NCI-H146 (cell line): ENCODE measurements around the gene TNFRSF18.
A peak's percentile ranks its signal among the peaks of the same experiment; 100 is the strongest.

Experiments used
- DNase-seq: peaks from one replicate; lab custom pipeline; 2025; lab: John Stamatoyannopoulos, UW

Gene TNFRSF18

DNA sequence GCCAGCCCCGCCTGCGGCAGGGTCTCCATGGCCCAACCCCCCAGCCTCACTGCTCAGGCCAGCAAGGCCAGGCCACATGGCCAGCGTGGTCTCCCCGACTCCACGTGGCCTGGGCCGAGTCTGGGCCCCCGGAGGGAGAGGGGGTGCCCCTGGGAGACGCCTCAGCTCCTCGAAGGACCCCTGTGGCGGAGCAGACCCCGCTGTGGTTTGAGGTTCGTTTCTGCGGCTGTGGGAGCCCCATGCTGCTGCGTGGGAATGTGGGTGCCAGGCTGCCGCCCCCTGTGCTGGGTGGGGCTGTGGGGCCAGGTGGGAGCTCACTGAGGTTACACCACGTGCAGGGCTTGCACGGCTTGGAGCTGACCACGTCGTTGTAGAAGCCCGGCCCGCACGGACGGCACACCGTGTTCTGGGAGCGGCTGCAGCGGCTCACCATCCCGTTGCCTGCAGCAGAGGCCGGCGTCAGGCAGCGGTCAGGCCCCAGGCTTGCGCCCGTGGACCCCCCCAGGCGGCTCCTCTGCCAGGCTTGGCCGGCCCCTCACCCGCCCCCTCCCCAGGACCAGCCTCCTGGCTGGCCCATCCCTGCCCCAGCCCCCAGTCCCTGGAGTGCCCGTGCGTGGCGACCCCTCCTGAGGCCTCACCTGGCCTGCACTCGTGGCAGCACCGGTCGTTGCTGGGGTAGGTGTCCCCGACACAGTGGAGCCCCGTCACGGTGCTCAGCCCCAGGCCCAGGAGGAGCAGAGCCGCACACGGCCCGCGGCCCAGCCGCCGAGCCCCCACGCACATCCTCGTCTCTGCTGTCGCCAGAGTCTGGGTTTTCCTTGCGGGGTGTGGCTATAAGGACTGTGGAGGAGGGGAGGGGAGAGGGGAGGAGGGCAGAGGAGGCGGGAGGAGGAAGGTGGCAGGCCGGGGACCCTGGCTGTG is 7.2 kb upstream of the TNFRSF18 start, which contains the start of gene TNFRSF4:
TNFRSF4 (minus strand) TSS at position 809 of the 921 bp plus-strand sequence; CDS start at position 783, 26 bp downstream.
- no peak for DNase-seq

DNA sequence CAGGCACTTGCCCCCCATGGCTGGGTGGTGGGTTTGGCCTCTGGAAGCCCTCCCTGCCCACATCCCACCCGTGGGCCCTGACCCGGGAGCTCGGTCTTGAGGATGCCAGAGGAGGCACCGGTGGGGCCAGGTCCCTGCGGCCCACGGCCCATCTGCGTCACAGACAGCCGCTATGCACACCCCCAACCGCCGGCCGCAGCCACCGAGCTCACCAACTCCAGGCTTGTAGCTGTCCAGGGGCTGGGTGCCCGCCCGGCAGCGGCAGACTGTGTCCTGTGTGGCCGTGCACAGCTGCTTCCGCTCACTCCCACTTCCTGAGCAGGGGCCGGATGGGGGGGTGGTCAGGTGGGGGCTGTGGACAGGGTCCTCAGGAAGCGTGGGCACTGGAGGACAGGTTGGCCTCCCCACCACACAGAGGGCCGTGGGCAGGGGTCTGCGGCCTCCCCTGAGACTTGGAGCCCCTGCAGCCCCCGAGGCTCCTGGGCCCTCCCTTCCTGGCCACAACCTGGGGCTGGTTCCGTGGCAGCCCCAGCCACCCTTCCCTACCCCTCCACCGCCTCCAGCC is 6.5 kb upstream of the TNFRSF18 start:
- DNase-seq: no peak

DNA sequence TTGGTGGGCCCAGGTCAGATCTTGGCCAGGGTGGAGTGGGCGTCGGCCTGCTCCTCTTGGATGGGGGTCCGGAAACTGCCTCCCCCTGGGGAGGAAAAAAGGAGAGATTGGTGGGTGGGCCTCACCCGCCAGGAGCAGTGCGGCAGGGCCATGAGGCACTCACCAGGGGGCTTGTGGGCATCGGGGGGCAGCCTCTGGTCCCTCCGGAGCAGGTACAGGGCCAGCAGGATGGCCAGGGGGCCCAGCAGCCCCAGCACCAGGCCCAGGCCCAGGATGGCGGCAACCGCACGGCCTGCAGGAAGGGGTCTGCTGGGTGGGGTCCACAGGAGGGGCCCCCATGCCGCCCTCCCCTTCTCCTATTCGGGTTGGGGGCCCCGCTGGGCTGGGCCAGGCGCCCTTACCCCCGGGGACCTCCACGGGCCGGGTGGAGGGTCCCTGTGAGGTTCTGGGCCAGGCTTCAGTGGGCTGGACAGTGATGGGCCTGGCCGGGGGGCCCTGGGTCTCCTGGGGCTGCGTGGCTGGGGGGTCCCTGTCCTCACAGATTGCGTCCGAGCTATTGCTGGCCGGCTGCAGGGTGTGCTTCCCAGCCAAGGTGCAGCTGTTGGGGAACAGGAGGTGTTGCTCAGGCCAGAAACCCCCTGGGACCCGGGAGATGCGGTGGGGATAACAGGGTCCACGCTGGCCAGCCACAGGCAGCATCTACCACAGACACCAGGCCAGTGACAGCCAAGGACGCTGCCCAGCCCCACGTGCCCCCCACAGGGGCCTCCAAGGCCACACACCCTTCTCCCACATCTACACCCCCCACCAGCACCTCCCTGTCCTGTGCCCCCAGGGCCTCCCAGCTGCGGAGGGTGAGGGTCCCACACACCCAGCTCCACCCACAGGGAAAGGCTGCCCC is 5.4 kb upstream of the TNFRSF18 start:
- DNase-seq: no peak

DNA sequence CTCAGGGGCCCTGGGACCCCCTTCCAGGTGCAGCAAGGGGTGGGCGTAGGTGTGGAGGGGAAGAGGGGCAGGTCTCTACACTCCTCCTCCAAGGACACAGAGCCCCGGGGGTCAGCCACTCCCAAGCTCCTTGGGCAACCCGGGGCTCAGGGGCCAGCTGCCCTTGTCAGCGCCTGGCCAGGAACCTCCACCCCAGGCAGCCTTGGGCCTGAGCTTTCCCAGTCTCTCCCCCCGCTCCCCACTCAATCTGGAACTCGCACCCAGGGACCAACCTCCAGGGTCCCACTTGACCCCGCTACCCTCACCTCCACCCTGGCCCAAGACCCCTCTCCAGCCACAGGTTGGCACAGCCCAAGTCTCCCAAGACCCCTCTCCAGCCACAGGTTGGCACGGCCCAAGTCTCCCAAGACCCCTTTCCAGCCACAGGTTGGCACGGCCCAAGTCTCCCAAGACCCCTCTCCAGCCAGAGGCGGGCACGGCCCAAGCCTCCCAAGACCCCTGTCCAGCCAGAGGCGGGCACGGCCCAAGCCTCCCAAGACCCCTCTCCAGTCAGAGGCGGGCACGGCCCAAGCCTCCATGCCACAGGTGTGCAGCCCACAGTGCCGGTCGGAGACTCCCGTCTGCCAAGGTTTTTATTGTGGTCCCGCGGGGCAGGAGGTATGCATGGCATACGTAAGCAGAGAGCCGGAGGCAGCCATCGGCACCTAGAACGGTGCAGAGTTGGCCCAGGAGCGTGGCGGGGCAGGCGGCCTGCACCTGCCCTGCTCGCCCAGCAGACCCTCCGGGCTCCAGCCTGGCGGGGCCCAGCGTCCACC is 4.5 kb upstream of the TNFRSF18 start:
- no peak for DNase-seq

DNA sequence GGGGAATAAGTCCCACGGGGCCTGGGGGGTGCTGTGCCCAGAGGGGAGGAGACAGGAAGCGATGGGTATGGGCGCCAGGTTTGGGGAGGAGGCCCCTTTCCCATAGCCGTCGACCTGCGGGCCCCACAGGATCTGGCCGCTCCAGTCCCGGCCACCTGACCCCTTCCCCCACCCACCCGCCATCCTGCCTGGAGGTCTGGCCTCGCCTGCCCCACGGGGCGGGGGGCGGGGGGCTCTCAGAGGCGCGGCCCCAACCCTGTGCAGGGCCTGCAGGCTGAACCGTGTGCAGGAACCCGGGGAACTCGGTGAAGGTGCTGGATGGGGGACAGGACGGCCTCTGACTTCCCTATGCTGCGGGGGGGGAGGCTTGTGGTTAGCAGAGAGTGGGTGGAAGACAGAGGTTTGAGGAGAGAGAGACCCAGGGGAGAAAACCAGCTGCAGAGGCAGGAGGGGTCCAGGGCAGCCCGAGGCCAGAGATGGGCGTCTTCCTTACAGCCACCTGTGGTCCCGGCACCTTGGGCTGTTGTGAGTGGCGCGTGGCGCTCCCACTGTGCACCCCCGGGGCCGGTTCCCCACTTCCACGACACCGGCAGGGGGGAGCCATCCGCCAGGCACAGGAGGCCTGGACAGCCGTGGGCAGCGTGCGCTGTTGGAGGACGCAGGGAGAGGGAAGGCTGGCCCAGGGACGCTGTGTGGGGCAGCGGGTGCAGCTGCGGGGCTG is 2.5 kb upstream of the TNFRSF18 start:
- DNase-seq: no peak

DNA sequence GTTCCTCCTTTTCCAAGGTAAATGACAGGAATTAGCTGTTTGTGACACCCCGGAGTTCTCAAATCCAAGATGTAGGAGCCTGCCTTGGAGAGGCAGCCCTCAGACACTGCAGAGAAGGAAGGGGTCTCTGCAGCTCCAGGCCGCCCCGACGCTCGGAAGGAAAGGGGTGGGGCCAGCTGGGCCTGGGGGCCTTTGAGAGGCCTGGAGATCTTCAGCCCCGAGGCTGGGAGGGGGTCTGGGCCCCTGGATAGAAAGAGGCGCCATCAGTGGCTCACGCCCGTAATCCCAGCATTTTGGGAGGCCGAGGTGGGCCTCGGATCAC is 1.1 kb upstream of the TNFRSF18 start:
- DNase-seq: no peak

DNA sequence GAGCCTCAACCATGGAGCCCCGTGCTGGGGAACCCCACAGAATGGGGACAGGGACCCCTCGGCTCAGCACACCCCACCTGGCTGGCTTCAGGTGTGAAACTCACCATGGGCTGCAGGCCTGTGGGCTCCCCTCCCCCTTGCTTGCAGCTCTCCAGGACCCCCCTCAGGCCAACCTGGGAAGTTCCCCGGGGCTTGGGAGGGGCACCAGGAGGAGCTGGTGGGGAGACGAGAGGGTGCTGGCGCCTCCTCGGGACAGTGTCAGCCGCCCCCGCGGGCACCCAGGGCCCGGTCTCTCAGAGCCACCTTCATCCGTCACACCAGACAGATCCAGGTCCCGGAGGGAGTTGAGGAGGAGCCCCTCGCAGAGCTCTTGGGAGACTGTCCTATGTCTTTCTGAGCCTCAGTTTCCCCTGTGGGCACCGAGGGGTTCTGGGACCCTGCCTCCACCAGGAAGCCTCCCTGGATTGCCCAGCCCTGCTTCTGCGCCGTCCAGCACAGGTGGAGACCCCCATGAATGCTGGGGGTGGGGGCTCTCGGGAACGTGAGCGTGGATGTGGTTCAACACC is 657 bp upstream of the TNFRSF18 start:
- no peak for DNase-seq

DNA sequence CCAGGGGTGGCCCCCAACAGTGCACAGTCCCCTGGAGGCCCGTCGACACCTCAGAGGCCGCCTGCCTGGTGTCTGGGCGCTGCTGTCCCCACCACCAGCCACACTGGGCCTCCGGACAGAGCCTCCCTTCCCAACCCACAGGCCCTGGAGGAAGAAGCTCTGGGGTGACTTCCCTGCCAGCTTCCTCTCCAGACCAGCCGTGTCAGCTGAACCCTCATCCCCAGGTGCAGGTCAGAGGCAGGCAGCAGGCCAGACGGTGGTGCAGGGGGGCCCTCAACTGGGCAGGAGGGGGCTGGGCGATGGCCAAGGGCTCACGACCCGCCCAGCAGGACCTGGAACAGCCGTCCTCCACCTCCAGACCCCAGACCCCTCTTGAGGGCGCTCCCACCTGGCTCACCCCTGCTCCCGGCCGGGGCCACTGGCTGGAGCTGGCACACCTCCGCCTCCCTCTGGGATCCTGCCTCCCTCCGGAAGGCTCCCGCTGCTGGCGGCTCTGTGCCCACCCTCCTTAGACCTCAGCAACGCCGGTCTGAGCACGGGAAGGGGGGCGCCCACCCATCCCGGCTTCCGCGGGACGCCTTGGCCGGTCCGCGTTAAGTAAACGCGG is 520 bp downstream of the TNFRSF18 start:
- no peak for DNase-seq

DNA sequence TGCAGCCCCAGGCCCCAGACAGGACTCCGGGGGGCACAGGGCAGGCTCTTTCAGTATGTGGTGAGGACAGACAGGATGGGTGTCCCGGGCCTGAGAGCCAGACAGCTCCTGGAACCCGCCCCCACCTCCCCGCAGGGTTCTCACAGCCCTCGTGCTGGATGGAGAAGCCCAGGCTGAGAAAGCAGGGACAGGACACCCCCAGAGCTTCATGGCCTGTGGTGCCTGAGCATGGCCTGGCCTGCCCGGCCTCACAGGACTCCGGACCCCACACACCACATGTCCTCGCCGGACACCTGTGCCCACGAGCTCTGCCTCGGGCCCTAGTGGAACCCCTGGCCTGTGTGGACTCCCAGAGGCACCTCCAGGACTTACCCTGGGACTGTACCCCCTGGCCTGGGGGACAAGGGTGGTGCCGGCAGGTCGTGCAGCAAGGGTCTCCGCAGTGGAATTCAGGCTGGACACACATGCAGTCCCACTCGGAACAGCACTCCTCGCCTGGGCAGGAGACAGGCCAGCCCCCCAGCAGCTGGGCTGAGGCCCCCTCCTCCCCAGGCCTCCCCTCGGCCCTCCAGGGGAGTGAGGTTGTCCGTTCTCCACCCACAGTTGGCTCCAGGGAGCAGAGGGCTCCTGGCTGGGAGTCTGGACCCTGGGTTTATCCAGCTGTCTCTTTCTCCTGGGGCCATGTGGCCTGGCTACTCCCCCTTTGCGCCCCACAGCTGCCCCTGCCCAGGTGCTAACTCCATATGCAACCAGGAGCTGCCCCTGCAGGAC is 1.2 kb downstream of the TNFRSF18 start:
- no peak for DNase-seq

DNA sequence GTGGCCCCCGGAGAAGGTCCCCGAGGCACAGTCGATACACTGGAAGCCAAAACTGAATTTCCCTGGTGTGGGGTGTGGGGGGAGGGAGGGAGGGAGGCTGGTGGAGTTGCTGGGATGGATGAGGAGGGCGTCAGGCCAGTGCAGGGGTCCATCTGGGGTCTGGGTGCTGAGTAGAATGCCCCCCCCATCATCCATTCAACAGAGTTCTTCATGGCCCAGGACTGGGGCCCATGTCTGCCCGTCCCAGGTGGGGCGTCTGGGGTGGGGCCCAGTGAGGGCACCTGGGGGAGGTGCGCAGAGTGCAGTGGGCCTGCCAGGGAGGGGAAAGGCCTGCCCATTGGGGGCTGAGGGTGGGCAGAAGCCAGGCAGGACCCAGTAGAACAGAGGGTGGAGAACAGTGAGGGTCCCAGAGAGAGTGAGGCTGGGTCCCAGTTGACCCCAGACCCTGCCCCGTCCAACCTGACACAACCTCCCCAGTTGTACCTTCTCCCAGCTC is 1.9 kb downstream of the TNFRSF18 start:
- DNase-seq: no peak

DNA sequence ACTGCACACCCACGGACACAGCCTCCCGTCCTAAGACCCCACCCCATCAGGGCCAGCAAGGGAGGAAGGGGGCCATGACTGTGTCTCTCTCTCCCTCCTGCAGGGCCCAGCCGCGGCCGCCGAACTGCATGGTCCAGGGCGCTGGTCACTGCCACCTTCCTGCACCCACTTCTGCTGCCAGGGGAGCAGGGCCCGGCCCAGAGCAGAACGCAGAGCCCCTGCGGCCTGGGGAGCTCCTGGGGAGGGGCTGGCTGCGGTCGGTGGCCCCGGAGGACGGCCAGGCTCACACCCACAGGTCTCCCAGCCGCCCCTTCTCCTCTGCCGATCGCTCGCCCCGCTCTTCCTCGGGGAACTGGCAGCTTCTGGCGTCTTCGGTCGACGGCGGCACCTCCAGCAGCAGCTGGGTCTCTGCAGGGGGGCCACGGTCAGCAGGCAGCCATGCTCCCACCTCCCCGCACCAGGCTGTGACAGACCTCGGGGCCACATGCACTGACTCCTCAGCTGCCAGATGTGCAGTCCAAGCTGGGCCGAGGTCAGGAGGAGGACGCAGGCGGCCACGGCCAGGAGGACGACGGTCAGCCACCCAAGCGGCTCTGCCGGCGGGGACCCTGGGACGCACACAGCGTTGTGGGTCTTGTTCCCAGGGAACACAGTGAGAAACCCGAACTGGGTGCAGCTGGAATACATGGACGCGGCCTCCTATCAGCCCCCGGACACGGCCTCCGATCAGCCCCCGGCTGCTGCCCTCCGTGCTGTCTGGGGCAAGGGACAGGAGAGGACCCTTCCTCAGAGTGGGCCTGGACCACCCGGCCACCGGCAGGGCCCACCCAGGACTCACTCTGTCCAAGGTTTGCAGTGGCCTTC is 2.6 kb downstream of the TNFRSF18 start:
- no peak for DNase-seq

DNA sequence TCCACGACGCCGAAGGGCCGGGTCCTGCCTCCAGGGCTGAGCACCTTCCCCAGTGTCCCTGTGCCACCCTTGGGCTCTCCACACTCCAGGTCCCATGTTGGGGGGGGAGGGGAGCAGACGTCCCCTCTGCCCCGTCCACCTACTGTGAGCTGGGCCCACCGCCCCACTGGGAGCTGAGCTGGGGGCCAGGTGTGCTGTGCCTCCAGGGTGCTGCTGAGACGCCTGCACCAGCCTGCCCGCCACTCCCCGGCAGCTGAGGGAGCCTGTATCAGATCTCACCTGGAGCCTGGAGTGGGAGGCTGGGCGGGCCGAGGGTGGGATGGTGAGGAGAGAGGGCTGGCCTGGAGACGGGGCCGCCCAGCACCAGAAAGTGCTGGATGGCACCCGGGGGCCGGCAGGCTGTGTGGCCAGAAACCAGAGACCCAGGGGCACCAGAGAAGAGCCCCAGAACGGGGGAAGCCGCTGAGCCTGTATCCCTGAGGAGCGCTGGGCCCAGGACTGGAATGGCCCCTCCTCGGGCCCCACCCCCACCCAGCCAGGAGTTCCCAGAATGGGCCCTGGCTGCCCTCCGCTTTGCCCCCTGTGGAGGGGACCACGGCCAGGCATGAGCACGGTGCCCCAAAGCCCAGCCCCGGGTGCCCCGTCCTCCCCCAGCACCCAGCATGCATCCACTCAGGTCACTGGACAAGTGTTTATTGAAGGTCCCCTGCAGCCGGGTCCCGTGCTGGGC is 3.4 kb downstream of the TNFRSF18 start:
- DNase-seq: peak; percentile 25

DNA sequence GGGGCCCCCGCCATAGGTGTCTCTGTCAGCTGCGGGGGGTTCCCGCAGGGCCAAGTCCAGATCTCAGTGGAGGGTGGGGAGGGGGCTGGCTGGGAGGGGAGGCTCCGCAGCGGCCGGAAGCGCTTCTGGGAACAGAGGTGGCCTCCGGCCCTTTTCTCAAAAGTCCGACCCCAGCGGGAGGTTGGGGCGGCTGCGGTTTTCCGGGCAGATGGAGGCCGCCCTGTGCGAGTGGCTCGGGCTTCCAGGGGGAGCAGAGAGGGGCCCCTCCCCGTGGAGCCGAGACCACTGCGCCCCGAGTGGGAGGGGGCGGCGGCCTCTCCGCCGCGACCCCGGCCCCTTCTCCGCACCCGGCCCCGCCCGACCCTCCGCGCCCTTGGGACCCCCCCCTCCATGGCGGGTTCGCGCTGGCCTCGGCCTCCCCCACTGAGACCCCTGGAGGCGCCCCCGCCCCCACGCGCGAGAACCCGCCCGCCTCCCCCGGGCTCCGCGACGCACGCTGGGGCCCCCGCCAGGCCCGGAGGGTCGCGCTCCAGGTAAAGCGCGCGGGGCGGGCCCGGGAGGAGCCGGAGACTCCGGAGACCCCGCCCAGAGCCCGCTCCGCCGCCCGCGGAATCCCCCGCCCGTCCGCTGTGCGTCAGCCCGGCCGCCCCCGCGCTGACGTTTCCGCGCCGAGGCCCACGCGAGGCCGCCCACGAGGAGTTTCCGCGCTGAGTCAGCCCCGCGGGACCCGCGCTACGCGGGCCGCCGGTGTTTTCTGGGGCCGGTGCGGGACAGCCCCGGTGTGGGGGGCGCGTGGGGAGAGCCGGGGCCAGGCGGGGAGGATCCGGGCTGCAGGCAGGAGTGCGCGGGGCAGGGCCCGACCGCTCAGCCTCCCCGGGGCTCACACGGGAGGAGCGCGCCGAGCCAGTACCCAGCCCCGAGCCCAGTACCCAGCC is 5.2 kb downstream of the TNFRSF18 start:
- DNase-seq: peak; percentile 49

DNA sequence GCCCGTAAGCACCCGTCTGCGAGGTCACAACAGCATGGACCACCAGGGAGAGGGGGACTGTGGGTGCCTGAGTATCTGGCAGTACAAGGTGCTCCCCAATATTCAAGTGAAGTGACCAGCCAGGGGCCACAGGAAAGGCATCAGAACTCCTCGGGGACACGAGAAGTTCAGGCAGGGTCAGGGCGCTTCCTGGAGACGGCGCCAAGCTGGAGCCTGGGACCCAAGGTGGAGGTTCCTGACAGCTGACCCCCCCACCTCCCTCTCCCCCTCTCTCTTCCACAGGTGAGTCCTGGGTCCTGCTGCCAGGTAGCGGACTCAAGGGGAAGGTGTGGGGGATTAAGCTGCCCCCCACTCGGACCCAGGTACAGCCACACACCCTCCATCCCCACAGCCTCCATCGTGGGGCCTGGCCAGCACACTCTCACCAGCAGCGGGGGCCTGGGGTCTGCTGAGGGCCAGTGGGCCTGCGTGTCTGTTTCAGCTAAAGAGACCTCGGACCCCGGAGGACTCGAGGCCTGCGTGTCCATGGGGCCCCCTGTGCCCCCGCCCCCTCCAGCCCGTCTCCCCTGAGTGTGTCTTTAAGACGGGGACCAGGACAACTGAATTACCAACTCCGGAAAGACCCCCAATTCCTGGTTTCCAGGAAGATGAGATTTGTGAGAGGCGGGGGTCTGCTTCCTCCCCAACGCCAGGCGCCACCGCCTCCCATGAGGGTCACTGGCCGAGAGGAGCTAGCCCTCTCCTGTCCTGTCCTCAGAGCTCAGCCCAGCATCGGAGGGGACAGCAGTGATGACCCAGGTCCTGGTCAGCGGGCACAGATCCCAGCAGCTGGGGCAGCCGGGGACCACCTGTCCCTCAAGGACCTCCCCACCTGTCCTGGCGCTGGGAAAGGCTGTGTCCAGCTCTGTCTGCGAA is 6.2 kb downstream of the TNFRSF18 start:
- no peak for DNase-seq
